ENCODE measurements around the gene SWT1. TPM values are rescaled to one million over a fixed set of nuclear protein-coding genes. Genes with fewer than 3 reads are reported as not detected.

SWT1 gene
- total RNA-seq, 4 donors from 2014 or later = 1.9 to 6.5 (median 3.5) TPM

- H3K27me3 ChIP-seq = no peaks in the 10 kb centered on the region
- H3K9me3 ChIP-seq = peaks cover 0 to 17% (median 12%) of the 10 kb centered on the region in 3 donors
- TF ChIP-seq POLR2A (IDR thresholded peaks at IDR 0.05) (no peak), CTCF (IDR thresholded peaks at IDR 0.05) (no peak)
- no peak for DNase-seq
- intact Hi-C loops (cut with DNase I) = no loop called here
- H3K4me1 ChIP-seq = no peaks in the 10 kb centered on the region
- H3K27ac ChIP-seq = no peak overlapping the region
- 76 to 81% methylated on average over 2 of the region's 2 CpGs for WGBS, 2 donors
- no peak overlapping the region for H3K4me3 ChIP-seq
- H3K36me3 ChIP-seq = peaks cover 0 to 3% (median 0%) of the 10 kb centered on the region in 3 donors
These were observed 44.6 kb upstream of the SWT1 start for GRCh38 chr1:185112356-185112755.

GRCh38 chr1:185129708-185130107, 27.3 kb upstream of the SWT1 start:
- Histone ChIP-seq H3K36me3 (peaks cover 0 to 100% (median 17%) of the 10 kb centered on the region in 3 donors), H3K27me3 (no peaks in the 10 kb centered on the region), H3K4me3 (no peak overlapping the region), H3K9me3 (peaks cover 0 to 9% (median 0%) of the 10 kb centered on the region in 3 donors), H3K27ac (no peak overlapping the region), H3K4me1 (no peaks in the 10 kb centered on the region)
- WGBS, 2 donors = 79 to 89% methylated on average over 2 of the region's 2 CpGs
- no peak for DNase-seq
- TF ChIP-seq CTCF (IDR thresholded peaks at IDR 0.05) = no peak
- no peak for TF ChIP-seq POLR2A (IDR thresholded peaks at IDR 0.05)
- intact Hi-C loops (cut with DNase I) = no loop called here

- Histone ChIP-seq H3K36me3 (peaks cover 0 to 88% (median 23%) of the 10 kb centered on the region in 3 donors), H3K27me3 (no peaks in the 10 kb centered on the region), H3K9me3 (peaks cover 0 to 9% (median 0%) of the 10 kb centered on the region in 3 donors), H3K4me1 (peaks cover 0 to 13% (median 0%) of the 10 kb centered on the region in 3 donors), H3K27ac (no peak overlapping the region), H3K4me3 (no peak overlapping the region)
- no peak for DNase-seq
- intact Hi-C loops (cut with DNase I) = no loop called here
- TF ChIP-seq POLR2A (IDR thresholded peaks at IDR 0.05) = no peak
- 100% methylated on average over 1 of the region's 1 CpG for WGBS, 2 donors
These were observed 24.4 kb upstream of the SWT1 start for GRCh38 chr1:185132534-185132933.

- H3K9me3 ChIP-seq = no peaks in the 10 kb centered on the region
- TF ChIP-seq POLR2A (IDR thresholded peaks at IDR 0.05) (no peak), CTCF (IDR thresholded peaks at IDR 0.05) (no peak)
- no peak for DNase-seq
- peaks cover 0 to 75% (median 18%) of the 10 kb centered on the region in 3 donors for H3K36me3 ChIP-seq
- no peak overlapping the region for H3K27ac ChIP-seq
- peaks cover 0 to 13% (median 0%) of the 10 kb centered on the region in 3 donors for H3K4me1 ChIP-seq
- WGBS, 2 donors = 94 to 100% methylated on average over 1 of the region's 1 CpG
- intact Hi-C loops (cut with DNase I) = no loop called here
- no peak overlapping the region for H3K4me3 ChIP-seq
- no peaks in the 10 kb centered on the region for H3K27me3 ChIP-seq
These were observed 18.9 kb upstream of the SWT1 start for GRCh38 chr1:185137896-185138545.

GRCh38 chr1:185139246-185139645, 17.7 kb upstream of the SWT1 start:
- no peak for TF ChIP-seq CTCF (IDR thresholded peaks at IDR 0.05)
- TF ChIP-seq POLR2A (IDR thresholded peaks at IDR 0.05) = no peak
- Histone ChIP-seq H3K27me3 (no peaks in the 10 kb centered on the region), H3K4me1 (peaks cover 0 to 13% (median 0%) of the 10 kb centered on the region in 3 donors), H3K4me3 (no peak overlapping the region), H3K27ac (no peak overlapping the region), H3K9me3 (no peaks in the 10 kb centered on the region), H3K36me3 (peaks cover 0 to 75% (median 7%) of the 10 kb centered on the region in 3 donors)
- intact Hi-C loops (cut with DNase I) = no loop called here
- no peak for DNase-seq
- 94 to 95% methylated on average over 4 of the region's 4 CpGs for WGBS, 2 donors
